RWPE1 (cell line): ENCODE results near the gene SLX4.

Experiments used
- CTCF ChIA-PET: fragments of 350-600 bp; sonication (Branson Sonifier 250); formaldehyde crosslinking; extraction: SDS; loops from one replicate; lab custom pipeline; 2021; lab: Yijun Ruan, JAX
- POLR2A ChIA-PET: fragments of 400-600 bp; formaldehyde crosslinking; extraction: SDS; loops from one replicate; lab custom pipeline; 2020; ENCODE audit warnings: antibody characterized with exemption; ENCODE audit not compliant: low non-redundant PET; lab: Yijun Ruan, JAX
- DNase-seq: peaks from one replicate; pipeline ENCODE4 v3.0.0; 2012; ENCODE audit warnings: low spot score
- H3K27ac ChIP-seq: fragments of 450-650 bp; 2 replicates; pipeline ENCODE4 v1.5.1; 2017
- CTCF ChIP-seq: fragments of 450-650 bp; conservative IDR thresholded peaks from 2 replicates; pipeline ENCODE4 v1.5.1; 2017; ENCODE audit warnings: low read depth, mild to moderate bottlenecking

SLX4 gene

GRCh38 chr16:3549906-3550305 is 61.5 kb downstream of the SLX4 start:
- CTCF ChIA-PET = interaction anchor here (0.6 kb wide), 1 partner anchor 13 kb away, joined by 3 read pairs; no protein-coding TSS in a partner anchor
- DNase-seq = no peak
- POLR2A ChIA-PET = no interaction called here
- no peak for TF ChIP-seq CTCF
- no peak overlapping the region for H3K27ac ChIP-seq

- ChIA-PET CTCF (interaction anchor here (0.6 kb wide), 1 partner anchor 50 kb away, joined by 4 read pairs; no protein-coding TSS in a partner anchor), POLR2A (no interaction called here)
- no peak overlapping the region for H3K27ac ChIP-seq
- DNase-seq = no peak
- TF ChIP-seq CTCF = no peak
These were observed 62.5 kb downstream of the SLX4 start for GRCh38 chr16:3548859-3549258.

- DNase-seq = no peak
- TF ChIP-seq CTCF = no peak
- CTCF ChIA-PET = interaction anchor here (0.6 kb wide), 1 partner anchor 51 kb away, joined by 4 read pairs; no protein-coding TSS in a partner anchor
- POLR2A ChIA-PET = no interaction called here
- no peak overlapping the region for H3K27ac ChIP-seq
These were observed 63.0 kb downstream of the SLX4 start for GRCh38 chr16:3548445-3548844.

GRCh38 chr16:3546986-3547682 is 64.3 kb downstream of the SLX4 start:
- no peak overlapping the region for H3K27ac ChIP-seq
- no peak for DNase-seq
- no peak for TF ChIP-seq CTCF
- ChIA-PET POLR2A (no interaction called here), CTCF (no interaction called here)

GRCh38 chr16:3542601-3543373 is 68.6 kb downstream of the SLX4 start:
- CTCF ChIA-PET = no interaction called here
- POLR2A ChIA-PET = no interaction called here
- no peak for TF ChIP-seq CTCF
- H3K27ac ChIP-seq = no peak overlapping the region
- no peak for DNase-seq

- H3K27ac ChIP-seq = no peak overlapping the region
- POLR2A ChIA-PET = no interaction called here
- DNase-seq = no peak
- CTCF ChIA-PET = no interaction called here
- no peak for TF ChIP-seq CTCF
These were observed 69.8 kb downstream of the SLX4 start for GRCh38 chr16:3541527-3542155.
